ENCODE measurements around the gene TDP2. TPM values are rescaled to one million over a fixed set of nuclear protein-coding genes. Genes with fewer than 3 reads are reported as not detected.
A peak's percentile ranks its signal among the peaks of the same experiment; 100 is the strongest.

The TDP2 gene
- total and polyA plus RNA-seq, 9 of the 15 experiments (the other 6 are each of a cell fraction or from before 2014, with no cell fraction given), result 27.7 to 60.1 (median 31.8) TPM

DNA sequence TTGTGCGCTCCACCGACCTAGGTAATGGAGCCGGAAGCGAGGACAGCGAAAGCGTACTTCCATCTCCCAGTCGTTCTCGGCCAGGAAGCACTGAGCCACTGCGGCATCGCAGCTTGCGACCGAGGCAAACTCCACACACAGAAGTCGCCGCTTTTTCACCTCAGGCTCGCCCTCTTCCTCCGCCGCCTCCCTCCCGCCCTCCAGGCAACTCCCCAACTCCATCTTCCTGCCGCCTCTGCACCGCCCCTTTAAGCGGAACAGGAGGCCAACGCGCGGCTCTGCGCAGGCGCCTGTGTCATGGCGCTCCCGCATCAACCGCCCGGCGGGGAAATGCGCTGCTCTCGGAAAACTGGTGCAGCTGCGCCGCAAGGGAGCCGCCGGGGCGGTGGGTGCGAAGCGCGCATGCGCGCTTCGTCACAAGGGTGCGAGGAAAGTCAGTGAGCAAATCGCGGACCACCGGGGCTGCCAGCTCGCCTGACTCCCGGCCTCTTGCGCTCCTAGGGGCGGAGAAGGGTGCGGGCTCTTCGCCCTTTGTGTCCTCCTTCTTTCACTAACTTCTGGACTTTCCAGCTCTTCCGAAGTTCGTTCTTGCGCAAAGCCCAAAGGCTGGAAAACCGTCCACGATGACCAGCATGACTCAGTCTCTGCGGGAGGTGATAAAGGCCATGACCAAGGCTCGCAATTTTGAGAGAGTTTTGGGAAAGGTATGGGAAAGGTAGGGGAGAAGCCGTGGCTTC lies at the start of gene TDP2, which contains the start of gene ACOT13 (continued):
- no peak for TF ChIP-seq ZC3H4 (CRISPR knock-in tag; IDR thresholded peaks at IDR 0.05; ENCODE audit: borderline replicate concordance)
- TF ChIP-seq TCF3 (CRISPR knock-in tag; IDR thresholded peaks at IDR 0.05), result peak; percentile 50; the same call in 1 of the 2 replicates
- peak; percentile 77 for TF ChIP-seq MAFG (tag; conservative IDR thresholded peaks at IDR 0.05)
- peak; percentile 90; the same call in 1 of the 2 replicates for TF ChIP-seq HLTF (IDR thresholded peaks at IDR 0.05)
- TF ChIP-seq NR3C1 (CRISPR knock-in tag; IDR thresholded peaks at IDR 0.05), result no peak
- peak; percentile 94 for TF ChIP-seq NEUROD1 (IDR thresholded peaks at IDR 0.05; ENCODE audit: borderline replicate concordance, low read depth, low read length, partially characterized antibody)
- TF ChIP-seq ZBTB12 (CRISPR knock-in tag; IDR thresholded peaks at IDR 0.05), result 0 out of 2 replicates have a peak, but pooled peaks have one; percentile 31
- TF ChIP-seq HINFP (tag; conservative IDR thresholded peaks at IDR 0.05; ENCODE audit: low read depth), result 0 out of 2 replicates have a peak, but pooled peaks have one; percentile 15
- no peak for TF ChIP-seq MBD1 (CRISPR knock-in tag; IDR thresholded peaks at IDR 0.05)
- TF ChIP-seq ZNF644 (tag; IDR thresholded peaks at IDR 0.05; ENCODE audit: low read depth), result peak; percentile 46; the same call in 1 of the 2 replicates
- TF ChIP-seq IRF1 (CRISPR knock-in tag; IDR thresholded peaks at IDR 0.05; ENCODE audit: borderline replicate concordance), result no peak
- peak; percentile 5 for TF ChIP-seq CHD1 (IDR thresholded peaks at IDR 0.05; ENCODE audit: low read length)
- TF ChIP-seq PRPF4 (IDR thresholded peaks at IDR 0.05; ENCODE audit: insufficient read depth, low read depth, low read length, poor library complexity, severe bottlenecking), result no peak
- TF ChIP-seq FOXK1 (CRISPR knock-in tag; IDR thresholded peaks at IDR 0.05; ENCODE audit: borderline replicate concordance), result no peak
- TF ChIP-seq, protein P1, sequence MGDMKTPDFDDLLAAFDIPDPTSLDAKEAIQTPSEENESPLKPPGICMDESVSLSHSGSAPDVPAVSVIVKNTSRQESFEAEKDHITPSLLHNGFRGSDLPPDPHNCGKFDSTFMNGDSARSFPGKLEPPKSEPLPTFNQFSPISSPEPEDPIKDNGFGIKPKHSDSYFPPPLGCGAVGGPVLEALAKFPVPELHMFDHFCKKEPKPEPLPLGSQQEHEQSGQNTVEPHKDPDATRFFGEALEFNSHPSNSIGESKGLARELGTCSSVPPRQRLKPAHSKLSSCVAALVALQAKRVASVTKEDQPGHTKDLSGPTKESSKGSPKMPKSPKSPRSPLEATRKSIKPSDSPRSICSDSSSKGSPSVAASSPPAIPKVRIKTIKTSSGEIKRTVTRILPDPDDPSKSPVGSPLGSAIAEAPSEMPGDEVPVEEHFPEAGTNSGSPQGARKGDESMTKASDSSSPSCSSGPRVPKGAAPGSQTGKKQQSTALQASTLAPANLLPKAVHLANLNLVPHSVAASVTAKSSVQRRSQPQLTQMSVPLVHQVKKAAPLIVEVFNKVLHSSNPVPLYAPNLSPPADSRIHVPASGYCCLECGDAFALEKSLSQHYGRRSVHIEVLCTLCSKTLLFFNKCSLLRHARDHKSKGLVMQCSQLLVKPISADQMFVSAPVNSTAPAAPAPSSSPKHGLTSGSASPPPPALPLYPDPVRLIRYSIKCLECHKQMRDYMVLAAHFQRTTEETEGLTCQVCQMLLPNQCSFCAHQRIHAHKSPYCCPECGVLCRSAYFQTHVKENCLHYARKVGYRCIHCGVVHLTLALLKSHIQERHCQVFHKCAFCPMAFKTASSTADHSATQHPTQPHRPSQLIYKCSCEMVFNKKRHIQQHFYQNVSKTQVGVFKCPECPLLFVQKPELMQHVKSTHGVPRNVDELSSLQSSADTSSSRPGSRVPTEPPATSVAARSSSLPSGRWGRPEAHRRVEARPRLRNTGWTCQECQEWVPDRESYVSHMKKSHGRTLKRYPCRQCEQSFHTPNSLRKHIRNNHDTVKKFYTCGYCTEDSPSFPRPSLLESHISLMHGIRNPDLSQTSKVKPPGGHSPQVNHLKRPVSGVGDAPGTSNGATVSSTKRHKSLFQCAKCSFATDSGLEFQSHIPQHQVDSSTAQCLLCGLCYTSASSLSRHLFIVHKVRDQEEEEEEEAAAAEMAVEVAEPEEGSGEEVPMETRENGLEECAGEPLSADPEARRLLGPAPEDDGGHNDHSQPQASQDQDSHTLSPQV (IDR thresholded peaks at IDR 0.05), result peak; percentile 40; the same call in 1 of the 2 replicates
- TF ChIP-seq SIN3B (IDR thresholded peaks at IDR 0.05; ENCODE audit: low read depth), result peak; percentile 65
- TF ChIP-seq HNRNPLL (IDR thresholded peaks at IDR 0.05; ENCODE audit: low read depth, low read length, poor library complexity, severe bottlenecking), result peak; percentile 97
